NCI-H2107 (cell line): ENCODE data around the gene PAX6.
A peak's percentile ranks its signal among the peaks of the same experiment; 100 is the strongest.
"Not testable (repeated sequence)": the region's sequence is repeated elsewhere in the genome, so short reads cannot be mapped to it uniquely, and the experiment has no call there.

ENCODE experiments used
- DNase-seq: peaks from one replicate; lab custom pipeline; 2025; lab: John Stamatoyannopoulos, UW

Gene PAX6

DNA sequence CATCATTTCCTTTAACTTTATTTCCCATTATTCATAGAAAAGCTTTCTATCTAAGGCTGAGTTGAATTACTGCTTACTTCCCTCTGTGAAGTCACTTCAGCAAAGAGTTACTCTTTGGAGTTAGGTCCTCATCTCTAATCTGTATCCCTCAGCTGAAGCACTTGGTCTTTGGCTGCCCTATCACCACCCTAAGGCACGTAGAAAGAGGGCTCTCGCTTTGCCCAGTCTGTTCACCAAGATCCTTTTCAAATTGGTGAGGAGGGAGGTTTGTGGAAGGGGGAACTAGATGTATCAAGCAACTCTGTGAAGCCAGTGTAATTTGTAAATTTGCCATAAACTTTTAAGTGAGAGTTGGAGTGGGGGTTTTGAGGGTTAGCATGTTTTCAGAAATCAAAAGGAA lies 43.4 kb downstream of the PAX6 start:
- no peak for DNase-seq

GRCh38 chr11:31767066-31767465 lies 44.1 kb downstream of the PAX6 start:
- DNase-seq = no peak

DNA sequence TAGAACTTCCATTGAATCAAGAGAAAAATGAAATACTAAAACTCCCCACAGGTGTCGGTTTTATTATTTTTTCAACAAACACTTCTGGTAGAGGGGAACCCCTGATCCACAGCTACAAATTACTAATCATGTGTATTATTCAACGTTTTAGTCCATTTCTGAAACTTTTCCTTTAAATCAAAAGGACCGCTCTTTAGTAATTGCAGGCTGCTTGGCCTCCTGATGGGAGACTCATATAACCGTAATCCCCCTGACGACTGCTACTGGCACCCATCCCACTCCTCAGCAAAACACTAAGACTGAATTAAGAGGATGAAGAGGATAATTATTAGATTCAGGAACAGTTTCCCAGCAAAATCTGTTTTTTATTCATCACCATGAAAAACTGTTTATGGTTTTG lies 46.4 kb downstream of the PAX6 start:
- no peak for DNase-seq

DNA sequence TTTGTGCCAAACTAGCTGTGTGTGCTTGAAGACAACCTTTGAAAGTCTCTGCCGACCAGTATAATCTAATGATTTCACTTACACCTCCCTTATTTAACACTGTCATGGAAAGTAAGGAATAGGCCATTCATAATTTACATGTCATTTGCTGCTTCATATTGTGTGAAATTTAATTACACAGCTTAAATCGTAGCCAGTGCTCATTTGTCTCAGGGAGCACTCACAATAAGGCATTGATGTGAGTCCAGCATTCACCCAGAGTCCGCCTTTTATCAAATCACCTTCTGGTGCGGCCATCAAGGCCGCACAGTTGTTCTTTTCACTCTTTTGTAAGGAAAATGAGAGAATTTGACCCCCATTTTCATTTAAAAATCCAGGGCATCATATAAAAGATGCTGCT lies 46.9 kb downstream of the PAX6 start:
- DNase-seq = no peak

- no peak for DNase-seq
Measured at GRCh38 chr11:31763296-31763695, 47.8 kb downstream of the PAX6 start.

GRCh38 chr11:31761636-31762035 lies 49.5 kb downstream of the PAX6 start:
- no peak for DNase-seq

GRCh38 chr11:31757260-31757835 lies 53.8 kb downstream of the PAX6 start:
- DNase-seq = peak; percentile 9

- DNase-seq = no peak
Measured at GRCh38 chr11:31747581-31747980, 63.5 kb downstream of the PAX6 start.

- not testable (repeated sequence) for DNase-seq
Measured at GRCh38 chr11:31740731-31741368, 70.3 kb downstream of the PAX6 start.

DNA sequence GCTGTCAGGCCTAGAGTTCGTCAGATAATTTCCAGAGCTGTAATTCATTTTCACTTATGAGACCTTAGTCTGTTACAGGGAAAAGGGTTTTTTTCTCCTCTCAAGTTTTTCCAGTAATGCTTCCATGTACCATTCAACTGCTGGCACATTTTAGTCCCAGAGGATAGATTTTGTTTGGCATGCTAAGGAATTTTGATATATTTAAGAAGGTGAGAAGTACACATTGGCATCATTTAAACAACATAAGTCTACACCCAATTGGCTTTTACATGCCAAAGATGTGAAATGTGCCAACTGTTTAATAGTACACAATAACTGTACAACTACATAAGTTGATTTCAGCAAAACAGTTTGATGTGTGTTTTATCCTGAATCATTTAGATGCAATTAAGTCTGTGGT lies 71.0 kb downstream of the PAX6 start:
- no peak for DNase-seq
